ENCODE data around the gene PDE9A.

The PDE9A gene

DNA sequence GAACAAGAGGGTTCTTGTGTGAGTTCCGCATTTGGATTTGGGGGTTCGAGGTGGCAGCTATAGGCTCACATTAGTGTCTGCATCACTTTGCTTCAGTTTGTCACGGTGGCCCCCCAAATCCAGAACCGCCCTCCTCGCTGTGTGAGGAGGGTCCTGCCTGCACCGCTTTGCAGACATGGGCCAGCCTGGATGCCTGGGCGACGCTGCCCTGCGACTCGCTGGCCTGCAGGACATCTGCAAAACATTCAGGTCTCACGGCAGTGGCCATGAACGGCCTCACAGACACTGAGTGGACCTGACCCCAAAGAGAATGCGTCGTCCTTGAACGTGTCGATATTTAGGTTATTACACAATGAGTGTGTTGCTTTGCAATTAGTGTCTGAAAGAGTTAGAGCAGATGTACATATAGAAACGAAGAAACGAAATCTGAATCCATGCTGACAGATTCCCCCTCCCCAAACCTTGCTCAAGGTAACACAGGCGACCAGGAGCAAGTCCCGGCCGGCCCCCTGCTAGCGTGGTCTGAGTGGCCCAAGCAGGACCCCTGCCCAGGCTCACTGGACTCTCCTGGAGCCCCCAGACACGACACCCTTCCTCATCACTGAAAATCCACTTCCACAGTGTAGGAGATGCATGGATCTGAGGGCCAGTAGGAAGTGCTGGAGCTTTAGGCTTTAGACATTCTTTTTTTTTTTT is 20.4 kb downstream of the PDE9A start:
- no peak for DNase-seq

DNA sequence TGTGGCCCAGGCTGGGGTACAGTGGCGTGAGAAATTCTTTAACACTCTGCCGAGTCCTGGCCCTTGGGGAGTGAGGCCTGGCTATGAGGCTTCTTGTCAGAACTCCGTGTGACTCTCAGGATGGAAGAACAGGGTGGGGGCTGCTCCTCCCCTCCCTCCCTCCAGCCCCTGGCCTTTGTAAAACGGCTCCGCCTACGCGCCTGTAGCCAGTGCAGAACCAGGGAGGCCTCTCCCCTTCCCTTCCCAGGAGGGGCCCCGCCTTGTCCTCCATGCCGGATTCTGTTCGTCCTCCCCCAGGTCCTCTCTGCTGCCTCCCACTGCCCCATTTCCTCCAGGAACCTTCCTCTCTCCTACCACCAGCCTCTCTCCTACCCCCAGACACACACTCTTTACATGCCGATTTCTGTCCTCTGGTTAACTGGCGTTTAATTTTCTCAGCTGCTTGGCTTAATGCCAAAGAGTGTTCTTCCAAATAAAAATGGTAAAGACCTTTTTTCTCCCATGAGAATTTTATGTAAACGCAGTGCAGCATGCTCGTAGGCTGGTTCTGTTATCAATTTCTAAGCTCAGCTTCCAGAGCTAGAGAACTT is 21.0 kb downstream of the PDE9A start:
- no peak for DNase-seq

DNA sequence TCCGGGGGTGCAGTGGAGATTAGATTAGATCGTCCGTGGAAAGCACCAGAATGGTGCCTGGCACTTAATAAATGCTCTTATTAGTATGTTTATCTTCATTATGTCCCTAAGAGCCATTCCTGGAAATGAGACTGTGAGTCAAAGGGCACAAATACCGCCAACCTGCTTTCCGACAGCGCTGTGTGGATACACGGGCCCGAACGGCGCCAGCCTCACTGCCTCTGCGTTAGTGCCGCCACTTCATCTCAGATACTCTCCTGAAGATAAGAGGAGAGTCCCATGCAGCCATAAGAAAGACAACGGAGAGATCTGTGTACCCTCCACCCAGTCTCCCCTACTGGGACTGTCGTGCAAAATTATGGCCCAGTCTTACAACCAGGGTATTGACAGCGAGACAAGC is 22.0 kb downstream of the PDE9A start:
- no peak for DNase-seq

DNA sequence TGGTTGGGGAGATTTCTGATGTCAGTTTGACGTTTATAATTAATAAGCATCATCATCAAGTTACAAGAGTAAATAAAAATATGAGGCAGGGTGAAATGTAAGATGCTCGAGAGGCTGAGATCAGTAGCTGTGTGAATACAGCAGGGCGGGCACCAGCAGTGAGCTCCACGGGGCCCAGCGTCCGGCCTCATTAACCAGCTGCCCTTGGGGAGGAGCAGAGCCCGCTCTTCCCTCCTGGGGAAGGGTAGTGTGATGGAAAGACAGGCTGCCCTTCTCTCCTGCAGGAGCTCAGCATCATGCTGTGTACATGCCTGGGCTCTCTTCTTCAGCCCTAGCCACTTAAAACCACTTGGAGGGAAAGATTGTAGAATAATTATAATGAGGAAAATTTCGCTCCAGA is 23.4 kb downstream of the PDE9A start:
- DNase-seq, result no peak

DNA sequence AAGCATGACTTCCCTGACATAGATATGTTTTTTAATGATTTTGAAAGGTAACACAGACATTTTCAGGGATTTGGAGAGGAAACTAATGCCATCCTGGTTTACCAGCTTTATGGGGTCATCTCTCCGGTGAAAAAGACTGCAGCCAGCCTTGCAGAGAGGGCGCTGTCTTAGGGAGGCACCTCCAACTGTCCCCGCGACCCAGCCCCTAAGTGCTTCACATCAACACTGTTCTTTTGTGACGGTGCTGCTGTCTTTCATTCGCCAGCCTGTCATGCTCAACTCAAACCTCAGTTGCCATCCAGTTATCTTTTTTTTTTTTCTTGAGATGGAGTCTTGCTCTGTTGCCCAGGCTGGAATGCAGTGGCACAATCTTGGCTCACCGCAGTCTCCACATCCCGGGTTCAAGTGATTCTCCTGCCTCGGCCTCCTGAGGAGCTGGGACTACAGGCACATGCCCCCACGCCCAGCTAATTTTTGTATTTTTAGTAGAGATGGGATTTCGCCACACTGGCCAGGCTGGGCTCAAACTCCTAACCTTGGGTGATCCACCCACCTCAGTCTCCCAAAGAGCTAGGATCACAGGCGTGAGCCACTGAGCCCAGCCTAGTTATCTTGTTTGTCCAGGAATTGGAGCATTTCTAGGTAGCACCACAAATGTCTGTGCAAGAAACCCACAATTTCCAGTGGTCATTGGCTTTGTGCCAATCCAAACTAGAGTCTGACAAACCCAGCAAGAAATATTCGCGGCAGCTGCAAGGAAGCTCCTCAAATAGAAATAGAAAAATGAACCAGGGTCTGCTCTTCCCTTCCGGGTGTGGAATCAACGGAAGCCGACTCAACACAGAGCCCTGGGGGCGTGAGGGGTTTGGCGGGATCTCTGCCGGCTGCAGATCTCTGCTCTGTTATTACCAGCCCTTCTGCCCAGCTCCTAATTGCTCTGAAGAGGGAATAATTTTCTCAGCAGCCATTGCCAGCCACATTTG is 24.2 kb downstream of the PDE9A start:
- DNase-seq, result no peak

DNA sequence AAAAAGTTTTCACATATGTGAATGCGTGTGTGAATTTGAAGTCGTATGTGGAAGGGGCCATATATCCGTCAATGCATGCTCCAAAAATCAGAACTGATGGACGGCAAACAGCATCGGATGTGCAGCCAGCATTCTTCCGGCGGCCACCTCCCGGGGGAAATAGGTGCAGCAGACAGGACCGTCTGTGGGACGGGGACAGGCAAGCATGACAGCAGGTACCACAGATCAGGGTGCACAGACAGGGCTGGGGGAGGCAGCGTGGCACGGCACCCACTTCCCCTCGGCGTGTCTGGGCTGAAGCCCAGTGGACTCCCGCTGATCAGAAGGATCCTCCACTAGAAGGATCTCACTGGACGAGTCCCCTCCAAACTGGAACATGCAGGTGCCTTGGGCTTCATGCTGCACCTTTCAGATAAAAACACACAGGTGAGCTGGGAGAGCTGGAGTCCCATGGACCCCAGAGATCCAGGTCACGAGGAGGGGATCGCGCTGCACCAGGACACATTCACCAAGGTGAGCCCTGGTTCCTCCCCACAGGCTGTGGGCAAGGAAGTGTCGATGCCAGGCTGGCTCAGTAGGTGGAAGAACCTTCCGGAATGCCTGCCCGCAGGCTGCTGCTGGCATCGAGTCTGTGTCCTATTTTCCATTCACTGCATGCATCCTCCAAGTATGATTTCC is 25.3 kb downstream of the PDE9A start:
- DNase-seq, result no peak

DNA sequence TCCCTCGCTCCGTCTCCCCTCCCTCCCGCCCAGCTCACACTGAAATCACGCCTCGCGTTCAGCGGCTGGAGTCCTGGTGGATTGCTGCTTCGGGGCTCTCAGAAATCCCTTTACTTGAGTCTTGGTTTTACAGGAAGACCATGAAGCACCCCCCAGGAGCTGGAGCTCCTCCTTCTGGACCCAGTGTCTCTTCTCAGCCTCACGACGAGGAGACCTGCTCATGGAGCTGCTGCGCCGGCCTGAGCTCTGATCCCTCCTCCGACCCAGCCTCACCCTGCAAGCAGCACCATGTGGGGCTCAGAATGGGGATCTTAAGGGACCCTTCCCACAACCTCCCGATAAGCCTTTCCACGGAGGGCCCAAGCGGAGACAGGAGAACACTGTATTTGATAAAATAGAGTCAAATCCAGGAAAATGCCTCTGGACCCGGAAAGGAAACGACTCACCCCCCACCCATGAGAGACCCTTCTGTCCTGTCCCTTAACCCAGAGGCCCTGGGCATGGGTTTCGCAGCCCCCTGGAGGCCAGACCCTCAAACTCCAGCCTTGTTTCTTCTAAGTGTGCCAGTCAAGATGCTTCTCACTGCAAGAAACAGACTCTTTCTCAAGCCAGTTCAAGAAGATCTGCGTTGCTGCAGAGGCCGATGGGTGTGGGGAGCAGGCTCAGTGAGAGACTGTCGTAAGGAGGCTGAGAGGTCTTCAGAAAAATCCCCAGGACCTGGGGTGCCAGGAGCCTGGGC is 26.1 kb downstream of the PDE9A start:
- DNase-seq, result no peak

DNA sequence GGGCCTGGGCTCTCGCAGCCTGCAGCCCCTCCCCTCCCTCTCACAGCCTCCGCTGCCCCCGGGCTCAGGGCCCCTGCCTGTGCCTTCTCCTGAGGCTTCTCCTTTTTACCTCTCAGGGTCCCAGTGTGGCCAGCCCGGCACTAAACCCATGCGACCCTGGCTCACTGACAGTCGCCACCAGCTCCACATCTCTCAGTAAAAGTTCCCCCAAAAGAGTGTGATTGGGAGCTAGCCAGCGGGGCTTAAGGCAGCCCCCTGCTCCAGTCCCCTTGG is 26.6 kb downstream of the PDE9A start:
- no peak for DNase-seq

DNA sequence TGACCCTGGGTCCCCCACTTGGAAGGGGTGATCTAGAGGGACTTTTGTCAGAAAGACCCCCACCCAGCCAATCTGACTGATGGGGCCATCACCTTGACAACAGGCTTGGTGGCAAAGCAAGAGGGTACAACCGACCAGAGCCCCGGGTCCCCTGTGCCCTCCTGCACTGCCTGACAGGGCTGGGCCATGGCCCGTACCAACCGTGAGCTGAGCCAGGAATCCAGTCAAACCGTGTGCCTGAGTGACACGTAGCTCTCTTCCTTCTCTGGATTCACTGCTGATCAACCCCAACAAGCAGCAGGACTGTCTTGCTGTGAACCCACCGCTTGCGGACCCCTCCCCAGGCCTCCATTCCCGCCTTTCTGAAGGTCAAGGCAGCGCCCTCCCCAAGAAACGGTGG is 27.0 kb downstream of the PDE9A start:
- no peak for DNase-seq

DNA sequence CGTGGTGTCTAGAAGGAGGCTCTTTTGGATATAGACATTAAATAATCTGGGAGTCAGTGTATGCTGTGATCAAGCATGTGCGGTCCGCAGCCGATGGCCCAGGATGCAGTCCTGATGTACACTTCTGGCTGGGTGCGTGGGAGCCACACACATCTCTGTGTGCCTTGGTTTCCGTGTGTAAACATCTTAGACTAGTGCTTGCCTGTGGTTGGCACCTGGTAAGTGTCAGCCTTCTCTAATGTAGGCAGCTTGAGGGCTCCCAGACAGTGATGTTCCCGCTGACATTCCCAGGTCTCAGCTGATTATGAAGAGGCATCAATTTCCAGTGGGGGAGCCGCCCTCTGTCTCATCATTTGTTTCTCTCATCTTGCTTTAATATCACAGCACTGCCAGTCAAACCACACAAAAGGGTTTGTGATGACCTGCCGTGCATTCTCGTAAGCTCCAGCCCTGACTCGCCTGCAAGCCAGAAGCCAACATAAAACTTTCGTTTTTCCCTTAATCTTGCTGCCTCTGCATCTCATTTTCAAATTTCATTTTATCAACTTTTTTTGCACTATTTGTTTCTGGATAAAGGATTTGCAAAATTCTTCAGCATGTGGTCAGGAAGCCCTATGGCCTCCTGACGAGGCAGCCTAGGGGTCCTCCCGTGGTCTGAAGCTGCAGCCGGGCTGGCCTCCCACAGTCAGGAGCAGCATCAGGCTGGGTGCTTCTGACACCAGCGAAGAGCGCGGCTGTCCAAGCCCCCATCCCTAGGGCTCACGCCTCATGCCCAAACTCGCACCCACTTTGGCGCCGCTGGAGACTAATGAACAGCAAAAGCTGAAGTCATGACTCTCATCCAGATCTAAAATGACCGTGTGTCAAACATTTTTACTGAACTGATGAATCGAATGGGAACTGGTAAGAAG is 28.1 kb downstream of the PDE9A start:
- DNase-seq, result peak; percentile 6

DNA sequence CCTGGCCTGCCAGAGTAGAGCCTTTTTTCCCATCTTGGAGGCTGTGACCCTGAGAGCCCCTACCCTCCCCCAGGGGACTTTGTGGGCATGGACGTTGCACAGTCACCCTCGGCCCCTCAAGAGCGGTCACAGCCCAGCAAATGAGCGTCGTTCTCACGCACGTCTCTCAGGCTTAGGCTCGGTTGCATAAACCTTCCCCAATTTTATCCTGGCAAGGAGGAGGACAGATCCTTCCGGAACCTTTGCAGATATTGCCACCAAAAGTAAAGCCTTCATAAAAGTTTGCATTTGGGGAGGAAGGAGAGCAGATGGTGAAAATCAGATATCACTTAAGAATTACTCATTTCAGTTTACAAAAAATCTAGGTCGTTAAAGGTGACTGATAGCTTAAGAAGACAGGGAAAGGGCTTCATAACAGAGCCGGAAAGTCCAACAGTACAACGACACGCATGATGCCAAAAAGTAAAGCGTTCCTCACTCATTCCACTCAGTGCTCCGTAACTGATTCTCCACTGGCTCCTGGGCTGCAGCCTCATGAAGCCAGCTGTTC is 29.3 kb downstream of the PDE9A start:
- no peak for DNase-seq

DNA sequence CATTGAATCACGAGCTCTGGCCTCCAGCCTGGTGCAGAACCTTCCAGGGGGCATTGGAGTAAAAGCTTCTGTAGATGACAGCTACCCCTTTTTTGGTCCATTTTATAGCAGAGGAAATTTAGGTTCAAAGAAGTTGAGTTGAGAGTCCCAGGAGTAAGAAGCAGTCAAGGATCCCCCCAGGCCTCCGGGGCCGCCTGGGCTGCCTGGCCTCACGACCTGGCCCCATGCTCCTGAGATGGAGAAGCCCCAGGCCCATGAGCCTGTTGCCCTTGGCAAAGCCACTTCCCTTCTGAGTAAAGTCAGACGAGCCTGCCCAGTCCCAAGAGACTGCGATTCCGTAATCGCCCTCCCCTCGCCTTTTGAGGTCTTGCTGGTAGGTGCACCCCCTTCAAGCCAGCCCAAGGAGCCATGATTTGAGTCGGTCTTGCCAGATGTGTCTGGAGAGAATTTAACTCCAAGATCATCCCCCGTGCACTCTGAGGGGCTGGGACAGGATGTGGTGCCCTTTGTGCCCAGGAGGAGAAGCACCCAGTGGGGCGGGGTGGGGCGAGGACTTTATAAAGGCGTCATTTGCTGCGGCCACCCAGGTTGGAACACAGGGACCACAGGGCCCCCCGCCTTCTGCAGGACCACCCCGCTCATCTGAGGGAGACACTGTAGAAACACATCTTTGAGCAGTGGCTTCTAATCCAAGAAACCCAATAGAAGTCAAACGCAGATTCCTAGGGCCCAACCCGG is 30.1 kb downstream of the PDE9A start:
- DNase-seq, result no peak

DNA sequence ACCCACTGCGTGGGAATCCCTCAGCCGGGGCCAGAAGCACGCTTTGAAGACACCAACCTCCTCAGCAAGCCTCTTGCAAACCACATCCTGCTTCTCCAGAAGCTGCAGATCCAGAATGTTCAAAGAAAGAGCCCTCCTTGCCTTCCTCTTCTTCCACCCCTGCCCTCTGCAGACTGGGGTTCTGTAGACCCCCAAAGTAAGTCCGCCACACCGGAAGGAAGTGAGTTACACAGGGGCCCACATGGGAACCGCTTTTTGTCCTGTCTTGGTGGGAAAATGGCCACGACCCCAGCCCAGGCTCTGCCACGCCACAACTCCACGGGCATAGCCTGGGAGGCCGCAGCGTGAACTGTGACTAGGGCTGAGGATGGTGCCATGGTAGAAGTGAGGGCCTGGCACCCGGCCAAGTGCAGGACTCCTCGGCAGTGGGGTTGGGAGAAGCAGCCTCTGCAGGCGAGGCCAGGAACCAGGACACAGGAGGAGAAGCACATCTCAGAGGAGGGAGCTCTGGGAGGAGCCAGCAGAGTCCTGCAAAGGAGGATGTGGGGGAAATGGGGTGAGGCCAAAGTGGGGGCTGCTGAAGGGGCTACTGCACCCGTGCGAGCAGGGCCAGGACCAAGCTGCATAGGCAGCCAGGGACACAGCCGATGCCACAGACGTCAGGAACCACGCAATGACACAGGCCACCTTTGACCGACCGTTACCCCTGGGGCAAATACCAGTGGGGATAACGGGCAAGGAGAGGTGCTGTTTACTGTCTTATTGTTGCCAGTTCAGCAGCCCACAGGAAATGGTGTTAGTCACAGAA is 30.9 kb downstream of the PDE9A start:
- peak; percentile 40 for DNase-seq

DNA sequence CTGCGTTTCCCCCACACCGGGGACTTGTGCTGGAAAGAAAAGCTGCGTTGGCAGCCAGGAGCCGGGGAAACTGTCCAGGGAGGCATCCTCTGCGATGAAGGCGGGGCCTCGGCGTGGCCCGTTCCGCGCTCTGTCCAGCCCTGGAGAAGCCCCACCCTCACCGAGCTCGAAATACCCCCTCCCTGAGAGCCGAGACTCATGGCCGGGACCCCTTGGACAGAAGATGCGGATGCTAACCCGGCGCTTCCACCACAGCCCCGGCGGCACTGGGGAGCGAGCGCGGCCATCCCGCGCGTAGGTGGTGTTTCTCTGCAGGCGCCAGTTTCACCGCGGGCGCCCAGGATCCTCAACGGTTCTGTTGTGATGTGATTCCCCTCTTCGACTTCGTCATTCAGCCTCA is 31.6 kb downstream of the PDE9A start:
- no peak for DNase-seq

DNA sequence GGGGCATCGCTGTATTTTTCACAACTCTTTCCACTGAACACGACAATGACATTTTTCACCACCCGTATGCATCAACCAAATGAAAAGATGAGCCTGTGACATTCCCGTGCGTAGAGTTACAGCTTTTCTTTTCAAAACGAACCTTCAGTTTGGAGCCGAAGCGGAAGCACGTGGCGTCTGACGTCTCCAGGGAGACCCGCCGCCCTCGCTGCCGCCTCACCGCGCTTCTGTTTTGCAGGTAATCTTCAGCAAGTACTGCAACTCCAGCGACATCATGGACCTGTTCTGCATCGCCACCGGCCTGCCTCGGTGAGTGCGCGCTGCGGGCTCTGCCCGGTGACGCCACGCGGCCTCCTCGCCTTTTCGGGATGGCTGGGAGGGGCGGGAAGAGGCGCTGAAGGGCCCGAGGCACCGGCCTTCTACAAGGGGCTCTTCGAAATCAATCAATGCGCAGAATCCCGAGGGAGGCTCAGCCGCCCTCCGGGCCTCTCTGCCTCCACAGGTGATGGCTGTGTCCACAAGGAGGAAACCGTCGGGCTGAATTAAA is 32.6 kb downstream of the PDE9A start:
- DNase-seq, result no peak

DNA sequence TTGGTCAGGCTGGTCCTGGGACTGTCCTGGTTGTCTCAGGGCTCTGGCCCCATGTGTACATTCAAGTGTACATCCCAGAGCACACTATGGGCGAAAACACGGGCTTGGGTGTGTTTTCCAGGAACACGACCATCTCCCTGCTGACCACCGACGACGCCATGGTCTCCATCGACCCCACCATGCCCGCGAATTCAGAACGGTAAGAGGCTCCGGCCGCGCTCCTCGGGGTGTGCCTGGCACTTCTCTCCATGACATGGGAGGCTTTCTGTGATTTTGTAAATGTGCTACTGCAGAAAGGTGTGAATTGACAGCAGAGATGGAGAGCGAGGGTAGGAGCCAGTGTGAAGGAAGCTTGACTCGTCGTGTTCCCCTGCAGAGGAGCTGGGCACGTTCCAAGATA is 34.4 kb downstream of the PDE9A start:
- no peak for DNase-seq

DNA sequence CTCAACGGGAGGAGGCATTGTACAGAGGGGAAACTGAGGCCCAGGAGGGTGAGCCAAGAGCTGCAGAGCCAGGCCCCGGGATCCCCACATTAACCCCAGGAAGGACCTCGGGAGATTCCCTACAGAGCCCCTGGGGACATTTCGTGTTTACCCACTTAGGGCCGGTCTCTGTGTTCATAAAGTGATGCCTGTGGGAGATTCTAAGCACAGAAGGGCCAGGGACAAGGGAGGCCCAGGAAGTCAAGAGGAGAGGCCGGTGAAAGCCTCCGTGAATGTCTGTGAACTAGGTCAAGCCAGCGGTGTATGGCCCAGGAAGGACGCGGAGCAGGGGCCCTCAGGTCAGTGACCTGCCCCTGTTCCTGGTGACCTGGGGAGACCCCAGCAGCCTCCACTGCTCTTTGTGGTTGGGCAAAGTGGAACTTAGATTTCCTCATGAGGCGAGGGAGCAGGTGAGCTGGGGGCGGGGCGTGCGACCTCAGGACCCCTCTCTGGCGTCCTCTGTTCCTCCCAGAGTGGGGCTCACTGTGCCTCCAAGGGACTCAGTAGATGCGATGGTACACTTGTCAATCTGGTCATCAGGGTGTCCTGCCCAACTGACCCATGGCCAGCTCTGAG is 34.9 kb downstream of the PDE9A start:
- no peak for DNase-seq

DNA sequence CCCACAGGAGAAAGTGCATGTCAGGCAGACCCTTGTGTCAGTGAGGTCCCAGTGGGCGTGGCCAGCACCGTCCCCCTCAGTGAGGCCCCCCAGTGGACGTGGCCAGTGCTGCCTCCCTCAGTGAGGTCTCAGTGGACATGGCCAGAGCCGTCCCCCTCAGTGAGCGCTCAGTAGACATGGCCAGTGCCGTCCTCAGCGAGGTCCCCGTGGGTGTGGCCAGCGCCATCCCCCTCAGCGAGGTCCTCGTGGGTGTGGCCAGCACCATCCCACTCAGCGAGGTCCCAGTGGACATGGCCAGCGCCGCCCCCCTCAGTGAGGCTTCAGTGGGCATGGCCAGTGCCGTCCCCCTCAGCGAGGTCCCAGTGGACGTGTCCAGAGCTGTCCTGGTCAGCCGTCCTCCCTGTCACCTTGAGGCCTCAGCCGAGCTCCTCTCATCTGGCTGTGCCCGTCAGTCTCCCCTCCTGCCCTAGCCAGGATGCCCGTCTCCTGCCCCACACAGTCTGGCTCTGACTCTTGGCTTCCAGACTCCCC is 35.5 kb downstream of the PDE9A start:
- DNase-seq, result no peak

DNA sequence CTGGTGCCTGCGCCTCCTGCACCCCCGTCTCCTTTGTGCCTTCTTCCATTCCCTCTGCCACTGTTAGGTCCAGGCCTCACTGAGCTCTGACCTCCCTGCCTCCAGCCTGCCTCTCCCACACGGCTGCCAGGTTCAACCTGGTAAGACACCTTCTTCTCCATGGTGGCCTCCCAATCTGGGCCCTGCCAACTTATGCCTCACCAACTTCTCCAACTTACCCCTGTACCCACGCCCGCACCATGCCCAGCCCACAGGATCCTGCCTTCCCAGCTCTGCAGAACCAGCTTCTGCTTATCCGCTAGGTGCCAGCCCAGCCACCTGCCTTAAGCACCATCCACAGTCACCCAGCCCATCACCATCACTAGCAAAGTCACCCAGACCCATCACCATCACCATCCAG is 37.2 kb downstream of the PDE9A start:
- DNase-seq, result no peak
